IMR-90 (cell line): ENCODE data around the gene MBTD1. TPM values are rescaled to one million over a fixed set of nuclear protein-coding genes. Genes with fewer than 3 reads are reported as not detected.

Experiments used
- ATAC-seq: fragments of 200-7000 bp; cut with Tn5 transposase; 2 replicates; pipeline ENCODE4 v1.9.1; 2020; ENCODE audit warnings: low read depth, mild to moderate bottlenecking, moderate library complexity
- BruUV-seq: library from RNA; stranded (reverse); fragments of 400-500 nt; replicated peaks from 2 replicates; lab custom pipeline; 2021; lab: Mats Ljungman, UMichigan
- CTCF ChIA-PET: fragments of 300-600 bp; formaldehyde crosslinking; extraction: SDS; loops from one replicate; lab custom pipeline; 2021; ENCODE audit warnings: antibody characterized with exemption; lab: Yijun Ruan, JAX
- POLR2A ChIA-PET: fragments of 300-600 bp; sonication (Branson Sonifier 250); formaldehyde crosslinking; loops from one replicate; lab custom pipeline; 2022; ENCODE audit warnings: antibody characterized with exemption; ENCODE audit not compliant: unreplicated experiment; lab: Charles Lee
- DNase-seq: peaks from one replicate; pipeline ENCODE4 v3.0.0; 2013
- H2AFZ ChIP-seq: replicated peaks from 2 replicates; pipeline ENCODE3; 2013; ENCODE audit warnings: low read length, mild to moderate bottlenecking; ENCODE audit not compliant: poor library complexity
- H2AK5ac ChIP-seq: 2 replicates; pipeline ENCODE4 v1.6.1; 2013; ENCODE audit warnings: low read depth, low read length, inconsistent platforms
- H2AK9ac ChIP-seq: replicated peaks from 2 replicates; pipeline ENCODE3; 2013; ENCODE audit warnings: mild to moderate bottlenecking, low read depth, low read length, moderate library complexity; ENCODE audit not compliant: poor library complexity
- H2BK120ac ChIP-seq: 2 replicates; pipeline ENCODE4 v1.6.1; 2013; ENCODE audit warnings: low read depth, low read length, inconsistent platforms
- H2BK15ac ChIP-seq: 3 replicates; pipeline ENCODE4 v1.6.1; 2013; ENCODE audit warnings: low read depth, low read length, inconsistent platforms
- H2BK20ac ChIP-seq: 2 replicates; pipeline ENCODE4 v1.6.1; 2013; ENCODE audit warnings: low read depth, mild to moderate bottlenecking, inconsistent platforms, low read length, moderate library complexity
- H2BK5ac ChIP-seq: 2 replicates; pipeline ENCODE4 v1.6.1; 2013; ENCODE audit warnings: mild to moderate bottlenecking, low read depth, low read length, inconsistent platforms; ENCODE audit not compliant: poor library complexity, severe bottlenecking
- H3K14ac ChIP-seq: replicated peaks from 2 replicates; pipeline ENCODE4 v1.6.1; 2013; ENCODE audit warnings: low read depth, low read length, inconsistent platforms
- H3K18ac ChIP-seq: 2 replicates; pipeline ENCODE4 v1.6.1; 2013; ENCODE audit warnings: low read depth, low read length, control low read depth
- H3K23ac ChIP-seq: 2 replicates; pipeline ENCODE4 v1.6.1; 2013; ENCODE audit warnings: low read depth, low read length, inconsistent platforms
- H3K27ac ChIP-seq: 2 replicates; pipeline ENCODE4 v1.5.1; 2013; ENCODE audit warnings: mild to moderate bottlenecking, control low read depth, low read length; ENCODE audit not compliant: insufficient read depth
- H3K27me3 ChIP-seq: 2 replicates; pipeline ENCODE4 v1.6.1; 2013; ENCODE audit warnings: low read length; ENCODE audit not compliant: control insufficient read depth, insufficient read depth
- H3K36me3 ChIP-seq: 2 replicates; pipeline ENCODE4 v1.6.1; 2013; ENCODE audit warnings: low read length, mixed read lengths; ENCODE audit not compliant: control insufficient read depth, insufficient read depth
- H3K4ac ChIP-seq: 2 replicates; pipeline ENCODE4 v1.6.1; 2013; ENCODE audit warnings: low read depth, low read length, inconsistent platforms
- H3K4me1 ChIP-seq: 2 replicates; pipeline ENCODE4 v1.6.1; 2013; ENCODE audit warnings: low read length, mixed read lengths; ENCODE audit not compliant: control insufficient read depth, insufficient read depth
- H3K4me2 ChIP-seq: 2 replicates; pipeline ENCODE4 v1.6.1; 2013; ENCODE audit warnings: low read depth, mild to moderate bottlenecking, control low read depth, low read length, moderate library complexity
- H3K4me3 ChIP-seq: 2 replicates; pipeline ENCODE4 v1.5.1; 2013; ENCODE audit warnings: low read depth, mild to moderate bottlenecking, control low read depth, low read length, moderate library complexity; ENCODE audit not compliant: insufficient read depth
- H3K56ac ChIP-seq: 2 replicates; pipeline ENCODE4 v1.6.1; 2013; ENCODE audit warnings: low read length, inconsistent platforms; ENCODE audit not compliant: insufficient read depth; ENCODE audit errors: extremely low read depth
- H3K79me1 ChIP-seq, 2 experiments: 2 replicates each; pipeline ENCODE4 v1.6.1; 2013; ENCODE audit warnings: low read length in 2 of 2, inconsistent platforms in 1 of 2, low read depth in 1 of 2
- H3K9ac ChIP-seq: 2 replicates; pipeline ENCODE4 v1.6.1; 2013; ENCODE audit warnings: low read depth, low read length, control low read depth
- H3K9me1 ChIP-seq: 2 replicates; pipeline ENCODE4 v1.6.1; 2013; ENCODE audit warnings: low read length, inconsistent platforms; ENCODE audit not compliant: insufficient read depth
- H3K9me3 ChIP-seq: 2 replicates; pipeline ENCODE4 v1.6.1; 2013; ENCODE audit warnings: low read length; ENCODE audit not compliant: control insufficient read depth, insufficient read depth
- H4K20me1 ChIP-seq: 2 replicates; pipeline ENCODE4 v1.6.1; 2013; ENCODE audit warnings: low read length, inconsistent platforms; ENCODE audit not compliant: insufficient read depth
- H4K5ac ChIP-seq: 2 replicates; pipeline ENCODE4 v1.6.1; 2013; ENCODE audit warnings: mild to moderate bottlenecking, low read depth, low read length, control low read depth
- H4K8ac ChIP-seq, 2 experiments: 2 replicates each; pipeline ENCODE4 v1.6.1; 2013; ENCODE audit warnings: low read depth in 2 of 2, low read length in 2 of 2, control low read depth in 1 of 2, inconsistent platforms in 1 of 2
- H4K91ac ChIP-seq: 2 replicates; pipeline ENCODE4 v1.6.1; 2013; ENCODE audit warnings: low read depth, low read length, inconsistent platforms; ENCODE audit not compliant: insufficient read depth
- MAZ ChIP-seq: IDR thresholded peaks from 2 replicates; pipeline ENCODE4 v1.6.1; 2012; ENCODE audit warnings: low read depth, mild to moderate bottlenecking, low read length, improper control_type of control experiment, moderate library complexity, borderline replicate concordance
- POLR2A ChIP-seq: IDR thresholded peaks from 2 replicates; pipeline ENCODE4 v1.6.1; 2012; ENCODE audit warnings: mild to moderate bottlenecking, low read depth, low read length
- SMC3 ChIP-seq: fragments of 150-350 bp; IDR thresholded peaks from 2 replicates; pipeline ENCODE4 v1.6.1; 2016; ENCODE audit warnings: low read depth, mild to moderate bottlenecking, antibody characterized with exemption, low read length, moderate library complexity
- WGBS, 2 experiments: methylation state at CpG; one replicate each; pipeline versions ENCODE4 v1.1.5 to v1.1.7; 2013; ENCODE audit warnings: missing lambda C conversion rate in 2 of 2; ENCODE audit not compliant: insufficient read length in 1 of 2; ENCODE audit errors: extremely low coverage in 2 of 2; 5-methylcytosine and 5-hydroxymethylcytosine counted together
- dilution Hi-C: fragments of 300-500 bp; cut with HindIII; formaldehyde crosslinking; loops from one replicate; pipeline ENCODE4 v1.14.3; 2018; ENCODE audit warnings: low sequenced_read_pairs; ENCODE audit not compliant: unreplicated experiment
- in situ Hi-C: fragments of 300-500 bp; cut with MboI; formaldehyde crosslinking; loops from 3 replicates; pipeline ENCODE4 v1.14.3; 2019; ENCODE audit warnings: low sequenced_read_pairs, inconsistent platforms, mixed read lengths
- intact Hi-C: fragments of 100-400 bp; cut with micrococcal nuclease; formaldehyde crosslinking; loops from 2 replicates; pipeline ENCODE4 v1.10.0; 2022
- polyA plus RNA-seq, 3 experiments: library from polyadenylated mRNA; depleted of rRNA; stranded (reverse); fragments of >200 nt; gene quantifications; 2 replicates each; pipeline ENCODE4 v1.2.3, GENCODE V29; 2012; ENCODE audit warnings: low replicate concordance in 1 of 3
- total RNA-seq: library from RNA; depleted of rRNA; stranded (reverse); fragments of >200 nt; gene quantifications from 2 replicates; pipeline ENCODE4 v1.2.3, GENCODE V29; 2012

The MBTD1 gene
- total and polyA plus RNA-seq, 2 of the 4 experiments (the other 2 are of a cell fraction) = 3.2 to 5.6 TPM

DNA sequence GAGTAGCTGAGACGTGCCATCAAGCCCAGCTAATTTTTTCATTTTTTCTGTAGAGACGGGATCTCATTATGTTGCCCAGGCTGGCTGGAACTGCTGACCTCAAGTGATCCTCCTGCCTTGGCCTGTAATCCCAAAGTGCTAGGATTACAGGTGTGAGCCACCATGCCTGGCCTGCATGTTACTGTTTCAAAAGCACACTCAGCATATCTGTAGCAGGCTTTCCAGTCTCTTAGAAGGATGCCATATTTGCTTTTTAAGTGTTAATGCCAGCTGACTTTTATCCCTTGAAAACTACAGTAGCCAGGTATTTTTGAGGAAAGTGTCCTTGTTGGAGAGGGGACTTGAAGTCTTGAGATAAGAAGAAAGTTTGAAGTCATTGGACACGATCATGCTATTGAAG, 123.9 kb downstream of the MBTD1 start:
- H3K4me2 ChIP-seq = no peak overlapping the region
- no peak overlapping the region for H3K4me3 ChIP-seq
- no peaks in the 10 kb centered on the region for H3K4me1 ChIP-seq
- H2AK9ac ChIP-seq = no peak overlapping the region
- no peak overlapping the region for H2AFZ ChIP-seq
- no peaks in the 10 kb centered on the region for H3K27me3 ChIP-seq
- no peak overlapping the region for H2BK120ac ChIP-seq
- H3K56ac ChIP-seq = no peak overlapping the region
- no CpG with 5 or more reads among the region's 3 CpGs for WGBS, 2 experiments
- no peaks in the 10 kb centered on the region for H3K36me3 ChIP-seq
- intact Hi-C loops (no loop called here), in situ Hi-C loops (no loop called here), dilution Hi-C loops (no loop called here)
- H3K79me1 ChIP-seq = no peaks in the 10 kb centered on the region
- H3K23ac ChIP-seq = no peak overlapping the region
- CTCF ChIA-PET = interaction anchor here (0.7 to 1.9 kb wide), 2 partner anchors 17 to 20 kb away, joined by 3 to 9 read pairs; partner anchors contain the start of gene NME1
- H3K27ac ChIP-seq = no peak overlapping the region
- H3K9me1 ChIP-seq = no peaks in the 10 kb centered on the region
- no peak overlapping the region for H2BK20ac ChIP-seq
- H2BK5ac ChIP-seq = no peak overlapping the region
- TF ChIP-seq SMC3 (no peak), MAZ (no peak), POLR2A (no peak)
- H4K91ac ChIP-seq = no peak overlapping the region
- no peak overlapping the region for H3K4ac ChIP-seq
- POLR2A ChIA-PET = no interaction called here
- no peak overlapping the region for H3K9ac ChIP-seq
- no peaks in the 10 kb centered on the region for H3K9me3 ChIP-seq
- ATAC-seq (no peak), DNase-seq (no peak)
- H3K14ac ChIP-seq = no peak overlapping the region
- H4K20me1 ChIP-seq = no peaks in the 10 kb centered on the region
- H4K8ac ChIP-seq = no peak overlapping the region
- H2AK5ac ChIP-seq = no peak overlapping the region
- H3K18ac ChIP-seq = no peak overlapping the region
- BruUV-seq = no TSS peak
- H4K5ac ChIP-seq = no peak overlapping the region
- H2BK15ac ChIP-seq = no peak overlapping the region
